ENCODE results near the gene CCDC33. TPM values are rescaled to one million over a fixed set of nuclear protein-coding genes. Genes with fewer than 3 reads are reported as not detected.
A peak's percentile ranks its signal among the peaks of the same experiment; 100 is the strongest.

The CCDC33 gene
- total RNA-seq, 1 donor from 2014 or later = 0.41 TPM

GRCh38 chr15:74239051-74239705, 3.1 kb downstream of the CCDC33 start:
- no peak overlapping the region for H3K27ac Mint-ChIP-seq (ENCODE audit: unreplicated experiment)

GRCh38 chr15:74240002-74240568, 4.0 kb downstream of the CCDC33 start:
- no peak overlapping the region for H3K9ac ChIP-seq (ENCODE audit: low read length)
- Mint-ChIP-seq H3K9me3 (ENCODE audit: unreplicated experiment) (no peaks in the 10 kb centered on the region), H3K4me1 (ENCODE audit: low read depth, unreplicated experiment) (peaks cover 11% of the 10 kb centered on the region), H3K27ac (ENCODE audit: unreplicated experiment) (no peak overlapping the region), H3K36me3 (ENCODE audit: low read depth, unreplicated experiment) (no peaks in the 10 kb centered on the region), H3K27me3 (ENCODE audit: low read depth, unreplicated experiment) (peaks cover 59% of the 10 kb centered on the region), H3K4me3 (ENCODE audit: unreplicated experiment) (no peak overlapping the region)
- H3K4me1 ChIP-seq (ENCODE audit: insufficient read depth, low read length) = peaks cover 23% of the 10 kb centered on the region
- H3K27me3 ChIP-seq (ENCODE audit: insufficient read depth, low read length) = peaks cover 2% of the 10 kb centered on the region
- peak; percentile 57 for DNase-seq (ENCODE audit: low read depth)
- FAIRE-seq = no peak
- no peaks in the 10 kb centered on the region for H4K20me1 ChIP-seq (ENCODE audit: insufficient read depth, low read length)
- no peaks in the 10 kb centered on the region for H3K36me3 ChIP-seq (ENCODE audit: insufficient read depth, low read length)
- H3K4me2 ChIP-seq (ENCODE audit: low read length) = peak overlapping the region; percentile 33
- no peak overlapping the region for H3K4me3 ChIP-seq (ENCODE audit: insufficient read depth, low read depth, low read length)
- TF ChIP-seq, protein P1, sequence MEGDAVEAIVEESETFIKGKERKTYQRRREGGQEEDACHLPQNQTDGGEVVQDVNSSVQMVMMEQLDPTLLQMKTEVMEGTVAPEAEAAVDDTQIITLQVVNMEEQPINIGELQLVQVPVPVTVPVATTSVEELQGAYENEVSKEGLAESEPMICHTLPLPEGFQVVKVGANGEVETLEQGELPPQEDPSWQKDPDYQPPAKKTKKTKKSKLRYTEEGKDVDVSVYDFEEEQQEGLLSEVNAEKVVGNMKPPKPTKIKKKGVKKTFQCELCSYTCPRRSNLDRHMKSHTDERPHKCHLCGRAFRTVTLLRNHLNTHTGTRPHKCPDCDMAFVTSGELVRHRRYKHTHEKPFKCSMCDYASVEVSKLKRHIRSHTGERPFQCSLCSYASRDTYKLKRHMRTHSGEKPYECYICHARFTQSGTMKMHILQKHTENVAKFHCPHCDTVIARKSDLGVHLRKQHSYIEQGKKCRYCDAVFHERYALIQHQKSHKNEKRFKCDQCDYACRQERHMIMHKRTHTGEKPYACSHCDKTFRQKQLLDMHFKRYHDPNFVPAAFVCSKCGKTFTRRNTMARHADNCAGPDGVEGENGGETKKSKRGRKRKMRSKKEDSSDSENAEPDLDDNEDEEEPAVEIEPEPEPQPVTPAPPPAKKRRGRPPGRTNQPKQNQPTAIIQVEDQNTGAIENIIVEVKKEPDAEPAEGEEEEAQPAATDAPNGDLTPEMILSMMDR (IDR thresholded peaks at IDR 0.05; ENCODE audit: insufficient read depth, low read depth, low read length) = peak; percentile 4
- TF ChIP-seq EZH2 (IDR thresholded peaks at IDR 0.05; ENCODE audit: insufficient read depth, low read length) = no peak
- no peaks in the 10 kb centered on the region for H3K79me2 ChIP-seq (ENCODE audit: insufficient read depth, low read length)
- H3K27ac ChIP-seq (ENCODE audit: low read depth, low read length) = no peak overlapping the region
- no peak overlapping the region for H2AFZ ChIP-seq (ENCODE audit: low read depth, low read length)
- H3K9me3 ChIP-seq (ENCODE audit: insufficient read depth, low read depth, low read length) = no peaks in the 10 kb centered on the region

More at GRCh38 chr15:74239051-74239705, 3.1 kb downstream of the CCDC33 start:
- Histone ChIP-seq H3K79me2 (ENCODE audit: insufficient read depth, low read length) (no peaks in the 10 kb centered on the region), H3K36me3 (ENCODE audit: insufficient read depth, low read length) (no peaks in the 10 kb centered on the region), H3K9me3 (ENCODE audit: insufficient read depth, low read depth, low read length) (no peaks in the 10 kb centered on the region), H3K27ac (ENCODE audit: low read depth, low read length) (no peak overlapping the region), H4K20me1 (ENCODE audit: insufficient read depth, low read length) (no peaks in the 10 kb centered on the region), H3K4me1 (ENCODE audit: insufficient read depth, low read length) (peaks cover 23% of the 10 kb centered on the region), H3K9ac (ENCODE audit: low read length) (no peak overlapping the region), H2AFZ (ENCODE audit: low read depth, low read length) (no peak overlapping the region), H3K4me3 (ENCODE audit: insufficient read depth, low read depth, low read length) (no peak overlapping the region), H3K27me3 (ENCODE audit: insufficient read depth, low read length) (no peaks in the 10 kb centered on the region), H3K4me2 (ENCODE audit: low read length) (no peak overlapping the region)
- Mint-ChIP-seq H3K9me3 (ENCODE audit: unreplicated experiment) (no peaks in the 10 kb centered on the region), H3K27me3 (ENCODE audit: low read depth, unreplicated experiment) (peaks cover 53% of the 10 kb centered on the region), H3K4me1 (ENCODE audit: low read depth, unreplicated experiment) (peaks cover 13% of the 10 kb centered on the region), H3K4me3 (ENCODE audit: unreplicated experiment) (no peak overlapping the region), H3K36me3 (ENCODE audit: low read depth, unreplicated experiment) (no peaks in the 10 kb centered on the region)
- no peak for FAIRE-seq
- no peak for DNase-seq (ENCODE audit: low read depth)
- TF ChIP-seq, protein P1 (IDR thresholded peaks at IDR 0.05; ENCODE audit: insufficient read depth, low read depth, low read length) = no peak
- no peak for TF ChIP-seq EZH2 (IDR thresholded peaks at IDR 0.05; ENCODE audit: insufficient read depth, low read length)
